Uterus (tissue), 4 donors: ENCODE data around the gene CST9L. TPM values are rescaled to one million over a fixed set of nuclear protein-coding genes. Genes with fewer than 3 reads are reported as not detected.

ENCODE experiments used
- DNase-seq, 2 donors: peaks; one replicate each; pipeline ENCODE4 v3.0.0-alpha.2; 2019 to 2020
- H3K27ac ChIP-seq, 2 donors: fragments of 200-600 bp; sonication (generic); 1 replicate in 1 of 2; 2 replicates in 1 of 2; pipeline ENCODE4 v1.5.1; 2016 to 2018
- H3K27me3 ChIP-seq, 2 donors: fragments of 200-600 bp; sonication (generic); one replicate each; pipeline ENCODE4 v1.5.1; 2018 to 2019; ENCODE audit warnings: control low read depth in 1 of 2
- H3K36me3 ChIP-seq, 2 donors: fragments of 200-600 bp; sonication (generic); one replicate each; pipeline ENCODE4 v1.5.1; 2019; ENCODE audit warnings: control low read depth in 1 of 2
- H3K4me1 ChIP-seq, 2 donors: fragments of 200-600 bp; sonication (generic); one replicate each; pipeline ENCODE4 v1.5.1; 2018 to 2019; ENCODE audit warnings: control low read depth in 1 of 2
- H3K4me3 ChIP-seq, 2 donors: fragments of 200-600 bp; sonication (generic); 1 replicate in 1 of 2; 2 replicates in 1 of 2; pipeline ENCODE4 v1.5.1; 2018 to 2019; ENCODE audit warnings: mild to moderate bottlenecking in 1 of 2
- H3K9me3 ChIP-seq, 2 donors: fragments of 200-600 bp; sonication (generic); one replicate each; pipeline ENCODE4 v1.5.1; 2019; ENCODE audit warnings: control low read depth in 1 of 2
- CTCF ChIP-seq, 4 experiments: fragments of 200-600 bp in 2 of 4; fragments of 450-650 bp in 2 of 4; sonication (generic) in 2 of 4; IDR thresholded peaks; one replicate each; pipeline ENCODE4 v1.5.1; 2016 to 2019; ENCODE audit warnings: antibody characterized with exemption in 4 of 4, mild to moderate bottlenecking in 2 of 4, moderate library complexity in 1 of 4
- POLR2A ChIP-seq, 2 donors: fragments of 450-650 bp; IDR thresholded peaks; one replicate each; pipeline ENCODE4 v1.6.1; 2016; ENCODE audit warnings: antibody characterized with exemption in 2 of 2, mild to moderate bottlenecking in 1 of 2, moderate library complexity in 1 of 2
- intact Hi-C: fragments of 100-400 bp; cut with DNase I; formaldehyde crosslinking; loops from one replicate; pipeline ENCODE4 v1.15.1; 2023; ENCODE audit warnings: low total_unique reads
- total RNA-seq, 4 donors: library from RNA; depleted of rRNA in 3 of 4; stranded (reverse); fragments of >200 nt in 3 of 4; gene quantifications; one replicate each; pipeline versions ENCODE4 v1.1.0 to v1.2.4, GENCODE V29; 2014 to 2023
- donor health status: DM: yes; HTN: yes; CAD: no.

CST9L gene
- total RNA-seq, 4 donors from 2014 or later: not detected

- no peak for DNase-seq
- H3K27ac ChIP-seq: no peak overlapping the region
- intact Hi-C loops: no loop called here
Observed at GRCh38 chr20:23534801-23535593, 33.3 kb downstream of the CST9L start.

GRCh38 chr20:23533161-23533560 is 35.1 kb downstream of the CST9L start:
- intact Hi-C loops: no loop called here
- H3K4me1 ChIP-seq: no peaks in the 10 kb centered on the region
- H3K27me3 ChIP-seq: no peaks in the 10 kb centered on the region
- H3K9me3 ChIP-seq: no peaks in the 10 kb centered on the region
- no peak overlapping the region for H3K27ac ChIP-seq
- TF ChIP-seq POLR2A (IDR thresholded peaks at IDR 0.05): no peak
- no peak for TF ChIP-seq CTCF (IDR thresholded peaks at IDR 0.05)
- DNase-seq: no peak
- H3K36me3 ChIP-seq: no peaks in the 10 kb centered on the region
- H3K4me3 ChIP-seq: no peak overlapping the region

More at GRCh38 chr20:23534801-23535593, 33.3 kb downstream of the CST9L start:
- Histone ChIP-seq H3K27me3 (no peaks in the 10 kb centered on the region), H3K36me3 (no peaks in the 10 kb centered on the region), H3K4me3 (no peak overlapping the region), H3K4me1 (no peaks in the 10 kb centered on the region), H3K9me3 (no peaks in the 10 kb centered on the region)
- TF ChIP-seq CTCF (IDR thresholded peaks at IDR 0.05): no peak
- TF ChIP-seq POLR2A (IDR thresholded peaks at IDR 0.05): no peak

- no peaks in the 10 kb centered on the region for H3K4me1 ChIP-seq
- no peak overlapping the region for H3K4me3 ChIP-seq
- H3K36me3 ChIP-seq: no peaks in the 10 kb centered on the region
- H3K27me3 ChIP-seq: no peaks in the 10 kb centered on the region
- DNase-seq: no peak
- H3K9me3 ChIP-seq: no peaks in the 10 kb centered on the region
- no peak overlapping the region for H3K27ac ChIP-seq
- intact Hi-C loops: no loop called here
- no peak for TF ChIP-seq CTCF (IDR thresholded peaks at IDR 0.05)
- TF ChIP-seq POLR2A (IDR thresholded peaks at IDR 0.05): no peak
Observed at GRCh38 chr20:23532533-23532932, 35.8 kb downstream of the CST9L start.

- TF ChIP-seq POLR2A (IDR thresholded peaks at IDR 0.05) (no peak), CTCF (IDR thresholded peaks at IDR 0.05) (no peak)
- H3K4me1 ChIP-seq: no peaks in the 10 kb centered on the region
- H3K36me3 ChIP-seq: no peaks in the 10 kb centered on the region
- no peak overlapping the region for H3K27ac ChIP-seq
- H3K27me3 ChIP-seq: no peaks in the 10 kb centered on the region
- no peak for DNase-seq
- intact Hi-C loops: no loop called here
- no peak overlapping the region for H3K4me3 ChIP-seq
- H3K9me3 ChIP-seq: no peaks in the 10 kb centered on the region
Observed at GRCh38 chr20:23530937-23531567, 37.2 kb downstream of the CST9L start.

- Histone ChIP-seq H3K9me3 (no peaks in the 10 kb centered on the region), H3K27ac (no peak overlapping the region), H3K4me1 (no peaks in the 10 kb centered on the region), H3K36me3 (no peaks in the 10 kb centered on the region), H3K27me3 (no peaks in the 10 kb centered on the region), H3K4me3 (no peak overlapping the region)
- TF ChIP-seq CTCF (IDR thresholded peaks at IDR 0.05) (no peak), POLR2A (IDR thresholded peaks at IDR 0.05) (no peak)
- intact Hi-C loops: no loop called here
- DNase-seq: no peak
Observed at GRCh38 chr20:23528867-23529431, 39.3 kb downstream of the CST9L start.
